Gastrocnemius medialis (tissue), 4 donors: Measurements from ENCODE around the gene TMEM117. TPM values are rescaled to one million over a fixed set of nuclear protein-coding genes. Genes with fewer than 3 reads are reported as not detected.

Experiments used
- ATAC-seq, 2 donors: fragments of 150-250 bp; one replicate each; pipeline ENCODE4 v1.9.1; 2016
- DNase-seq, 2 donors: peaks; one replicate each; pipeline ENCODE4 v3.0.0-alpha.2; 2019
- H3K27ac ChIP-seq, 4 donors: fragments of 200-600 bp; sonication (generic); 1 replicate in 1 of 4; 2 replicates in 3 of 4; pipeline ENCODE4 v1.5.1; 2016 to 2018; ENCODE audit warnings: mild to moderate bottlenecking in 2 of 4, moderate library complexity in 1 of 4
- H3K27me3 ChIP-seq, 3 donors: fragments of 200-600 bp; sonication (generic) in 2 of 3; 1 replicate in 1 of 3; 2 replicates in 2 of 3; pipeline versions ENCODE4 v1.5.1 to v1.6.0; 2016 to 2019; ENCODE audit warnings: mild to moderate bottlenecking in 1 of 3, moderate library complexity in 1 of 3
- H3K36me3 ChIP-seq, 2 donors: fragments of 200-600 bp; sonication (generic) in 1 of 2; one replicate each; pipeline ENCODE4 v1.5.1; 2017 to 2018
- H3K4me1 ChIP-seq, 2 donors: fragments of 200-600 bp; sonication (generic) in 1 of 2; one replicate each; pipeline ENCODE4 v1.5.1; 2016 to 2017; ENCODE audit warnings: mild to moderate bottlenecking in 2 of 2
- H3K4me3 ChIP-seq, 4 donors: fragments of 200-600 bp; sonication (generic) in 3 of 4; 1 replicate in 1 of 4; 2 replicates in 3 of 4; pipeline ENCODE4 v1.5.1; 2016 to 2019; ENCODE audit warnings: mild to moderate bottlenecking in 2 of 4
- H3K9me3 ChIP-seq, 3 donors: fragments of 200-600 bp; sonication (generic) in 2 of 3; 1 replicate in 1 of 3; 2 replicates in 2 of 3; pipeline ENCODE4 v1.5.1; 2016 to 2019
- CTCF ChIP-seq, 5 experiments: fragments of 450-650 bp in 3 of 5; fragments of 200-600 bp in 2 of 5; sonication (generic) in 2 of 5; IDR thresholded peaks in 4 of 5; conservative IDR thresholded peaks in 1 of 5; 1 replicate in 4 of 5; 2 replicates in 1 of 5; pipeline ENCODE4 v1.5.1; 2016 to 2019; ENCODE audit warnings: antibody characterized with exemption in 5 of 5, mild to moderate bottlenecking in 3 of 5, moderate library complexity in 3 of 5
- POLR2A ChIP-seq, 2 donors: fragments of 450-650 bp; IDR thresholded peaks; one replicate each; pipeline ENCODE4 v1.6.1; 2017; ENCODE audit warnings: antibody characterized with exemption in 2 of 2, mild to moderate bottlenecking in 2 of 2, moderate library complexity in 2 of 2
- in situ Hi-C, 4 donors: fragments of 200-750 bp; cut with MboI; loops; one replicate each; pipeline versions ENCODE4 v1.15.0 to v1.8.0; 2017; ENCODE audit warnings: low sequenced_read_pairs in 4 of 4
- intact Hi-C: fragments of 100-400 bp; cut with DNase I; formaldehyde crosslinking; loops from one replicate; pipeline ENCODE4 v1.15.1; 2023; ENCODE audit warnings: low total_unique reads
- total RNA-seq, 4 donors: library from RNA; depleted of rRNA; stranded (reverse); fragments of >200 nt; gene quantifications; one replicate each; pipeline versions ENCODE4 v1.1.0 to v1.2.3, GENCODE V29; 2016

TMEM117 gene
- total RNA-seq, 4 donors from 2014 or later = 3.5 to 19.4 (median 6.1) TPM

- no peaks in the 10 kb centered on the region for H3K9me3 ChIP-seq
- intact Hi-C loops (no loop called here), in situ Hi-C loops (no loop called here)
- TF ChIP-seq CTCF (IDR thresholded peaks at IDR 0.05 in 4 of 5, conservative IDR thresholded peaks at IDR 0.05 in 1 of 5) (no peak), POLR2A (IDR thresholded peaks at IDR 0.05) (no peak)
- DNase-seq (no peak), ATAC-seq (no peak)
- no peak overlapping the region for H3K4me3 ChIP-seq
- no peak overlapping the region for H3K27ac ChIP-seq
- no peaks in the 10 kb centered on the region for H3K36me3 ChIP-seq
- no peaks in the 10 kb centered on the region for H3K4me1 ChIP-seq
- H3K27me3 ChIP-seq = no peaks in the 10 kb centered on the region
Observed at GRCh38 chr12:43914391-43914790, 78.5 kb downstream of the TMEM117 start.

GRCh38 chr12:43914923-43915468 is 79.1 kb downstream of the TMEM117 start:
- no peaks in the 10 kb centered on the region for H3K36me3 ChIP-seq
- intact Hi-C loops (no loop called here), in situ Hi-C loops (no loop called here)
- no peaks in the 10 kb centered on the region for H3K27me3 ChIP-seq
- ATAC-seq (no peak), DNase-seq (no peak)
- H3K27ac ChIP-seq = no peak overlapping the region
- no peaks in the 10 kb centered on the region for H3K9me3 ChIP-seq
- TF ChIP-seq POLR2A (IDR thresholded peaks at IDR 0.05) = no peak
- TF ChIP-seq CTCF (IDR thresholded peaks at IDR 0.05 in 4 of 5, conservative IDR thresholded peaks at IDR 0.05 in 1 of 5) = no peak
- H3K4me3 ChIP-seq = no peak overlapping the region
- no peaks in the 10 kb centered on the region for H3K4me1 ChIP-seq

GRCh38 chr12:43917896-43918295 is 82.0 kb downstream of the TMEM117 start:
- Histone ChIP-seq H3K9me3 (no peaks in the 10 kb centered on the region), H3K27ac (no peak overlapping the region), H3K36me3 (no peaks in the 10 kb centered on the region), H3K4me3 (no peak overlapping the region), H3K27me3 (no peaks in the 10 kb centered on the region), H3K4me1 (no peaks in the 10 kb centered on the region)
- in situ Hi-C loops (no loop called here), intact Hi-C loops (no loop called here)
- ATAC-seq (no peak), DNase-seq (no peak)
- TF ChIP-seq POLR2A (IDR thresholded peaks at IDR 0.05) (no peak), CTCF (IDR thresholded peaks at IDR 0.05 in 4 of 5, conservative IDR thresholded peaks at IDR 0.05 in 1 of 5) (no peak)

GRCh38 chr12:43921666-43922337 is 85.9 kb downstream of the TMEM117 start:
- TF ChIP-seq POLR2A (IDR thresholded peaks at IDR 0.05) (no peak), CTCF (IDR thresholded peaks at IDR 0.05 in 4 of 5, conservative IDR thresholded peaks at IDR 0.05 in 1 of 5) (no peak)
- ATAC-seq (no peak), DNase-seq (no peak)
- Histone ChIP-seq H3K27me3 (no peaks in the 10 kb centered on the region), H3K4me3 (no peak overlapping the region), H3K27ac (no peak overlapping the region), H3K9me3 (no peaks in the 10 kb centered on the region), H3K4me1 (no peaks in the 10 kb centered on the region), H3K36me3 (no peaks in the 10 kb centered on the region)
- in situ Hi-C loops = no loop called here
- intact Hi-C loops = no loop called here
